Tongue (tissue), 2 donors: ENCODE data around the gene MANBA. TPM values are rescaled to one million over a fixed set of nuclear protein-coding genes. Genes with fewer than 3 reads are reported as not detected.

ENCODE experiments used
- DNase-seq: peaks from one replicate; pipeline ENCODE4 v3.0.0-alpha.2; 2015
- total RNA-seq: library from RNA; depleted of rRNA; stranded (reverse); fragments of >200 nt; gene quantifications from one replicate; pipeline ENCODE4 v1.2.3, GENCODE V29; 2014

Gene MANBA
- total RNA-seq, 1 donor from 2014 or later: 35.1 TPM

DNA sequence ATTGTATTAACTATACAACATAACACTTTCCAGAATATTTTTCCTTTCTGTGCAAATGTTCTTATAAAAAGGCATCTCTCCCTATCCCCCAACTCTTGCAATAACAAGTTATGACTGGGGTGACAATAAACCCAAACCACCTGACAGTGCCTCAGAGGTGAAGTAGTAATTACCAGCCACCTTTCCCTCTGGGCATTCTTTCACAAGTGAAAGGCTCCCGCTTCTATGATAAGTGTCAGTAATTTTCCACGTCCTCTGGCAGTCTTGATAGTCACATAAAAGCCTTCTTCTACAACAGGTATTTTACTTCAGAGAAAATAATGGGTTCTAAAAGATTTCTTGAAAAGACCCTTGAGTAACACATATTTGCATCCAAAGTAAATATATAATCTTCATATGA, 82.7 kb downstream of the MANBA start:
- no peak for DNase-seq

DNA sequence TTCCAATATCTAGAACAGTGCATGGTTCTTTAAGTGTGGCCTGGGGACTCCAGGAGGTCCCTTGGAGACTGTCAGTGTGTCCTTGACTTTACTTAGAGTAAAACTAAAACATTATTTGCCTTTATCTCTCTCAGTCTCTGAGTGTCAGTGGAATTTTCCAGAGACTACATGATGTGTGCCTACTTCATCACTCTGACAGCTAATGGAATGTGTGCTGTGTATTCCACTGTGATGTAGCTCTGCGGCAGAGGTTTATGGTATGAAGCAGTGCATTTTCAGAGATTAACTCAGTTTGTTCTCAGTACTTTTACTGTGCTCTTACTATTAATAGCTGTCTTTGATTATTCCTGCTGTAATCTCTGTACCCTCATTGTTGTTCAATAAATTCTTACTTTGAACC, 85.6 kb downstream of the MANBA start:
- DNase-seq: no peak

DNA sequence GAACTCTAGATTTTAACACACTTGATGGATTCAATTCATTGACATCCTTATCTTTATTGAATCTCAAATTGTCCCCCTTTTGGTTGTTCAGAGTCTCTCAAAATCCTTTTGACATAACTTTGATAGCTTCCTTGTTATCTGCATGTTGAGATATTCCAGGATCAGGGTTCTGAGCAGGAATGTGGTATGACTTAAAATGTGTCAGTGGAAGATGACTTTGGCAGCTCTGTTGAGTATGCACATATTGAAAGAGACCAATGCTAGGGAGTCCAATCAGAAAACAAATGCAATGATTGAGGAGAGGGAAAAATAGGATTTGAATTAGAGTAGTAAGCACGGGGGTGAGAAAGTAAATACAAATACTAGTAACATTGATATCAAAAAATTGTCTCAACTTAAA, 93.8 kb downstream of the MANBA start:
- DNase-seq: no peak

DNA sequence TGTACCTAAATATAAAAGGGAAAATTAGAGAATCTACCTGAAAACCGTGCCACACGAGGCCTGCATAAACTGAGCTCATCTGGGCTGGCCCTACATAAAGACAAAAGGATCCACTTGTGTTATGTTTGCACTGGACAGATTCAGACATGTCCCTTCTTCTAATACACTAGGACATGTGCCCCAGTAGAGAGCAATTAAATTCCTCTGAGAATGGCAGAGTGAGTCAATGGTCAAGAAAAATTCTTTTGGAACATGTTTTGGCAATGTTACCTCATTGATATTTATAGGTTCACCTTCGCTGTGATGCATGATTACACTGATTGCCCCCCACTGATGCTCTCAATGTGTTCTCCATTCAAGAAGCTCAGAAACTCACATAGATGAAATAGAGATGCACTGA, 95.2 kb downstream of the MANBA start:
- DNase-seq: peak; percentile 15

DNA sequence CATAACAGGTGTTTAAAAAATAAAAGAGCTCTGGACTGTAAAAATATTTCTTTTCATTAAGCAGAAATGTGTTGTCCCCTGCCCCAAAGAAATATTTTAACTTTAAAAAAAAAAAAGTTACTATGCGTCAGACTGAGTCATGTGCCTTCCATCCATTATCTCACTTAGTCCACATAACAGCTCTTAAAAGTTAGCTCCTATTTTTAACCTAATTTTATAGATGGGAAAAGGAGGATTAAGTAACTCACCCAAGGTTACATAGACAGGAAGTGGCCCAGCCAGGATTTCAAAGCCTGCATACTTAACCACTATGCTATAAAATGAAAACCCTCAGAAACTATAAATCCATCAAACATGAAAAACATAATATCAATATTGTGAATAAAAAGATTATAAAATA, 97.7 kb downstream of the MANBA start:
- no peak for DNase-seq

DNA sequence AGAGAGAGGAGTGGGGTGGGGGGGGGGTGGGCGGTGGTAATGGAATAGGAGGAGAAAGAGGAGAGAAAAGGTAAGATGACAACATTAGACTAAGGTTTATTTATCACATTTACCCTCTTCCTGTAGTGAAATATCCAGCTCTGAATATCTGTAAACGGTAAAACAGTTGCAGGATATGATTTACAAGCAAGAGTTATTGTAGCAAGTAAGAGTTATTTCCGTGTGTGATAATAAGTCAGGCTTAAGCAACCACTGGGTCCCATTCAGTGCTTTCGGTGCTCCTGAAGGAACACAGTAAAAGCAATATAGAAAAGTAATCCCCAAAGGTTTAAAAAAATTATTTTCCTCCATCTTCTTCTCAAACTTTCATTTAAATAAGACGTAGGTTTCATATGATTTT, 103.6 kb downstream of the MANBA start:
- no peak for DNase-seq

DNA sequence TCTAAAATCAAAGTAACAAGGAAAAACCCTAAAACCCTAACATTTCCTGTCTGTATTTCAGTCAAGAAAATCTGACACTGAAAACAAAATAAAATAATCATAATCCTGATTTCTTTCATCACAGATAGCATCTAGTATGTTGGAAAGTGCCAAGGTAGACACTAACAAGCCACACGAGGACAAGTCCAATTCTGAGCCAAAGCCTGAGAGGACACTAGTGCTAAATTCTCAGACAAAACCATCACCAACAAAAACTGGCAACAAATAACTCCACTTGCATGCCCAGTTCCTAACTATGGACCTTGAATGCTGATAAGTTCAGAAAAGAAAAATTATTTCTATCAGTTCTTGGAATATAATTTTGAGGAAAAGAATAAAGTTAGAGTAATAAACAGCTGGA, 113.7 kb downstream of the MANBA start:
- no peak for DNase-seq

DNA sequence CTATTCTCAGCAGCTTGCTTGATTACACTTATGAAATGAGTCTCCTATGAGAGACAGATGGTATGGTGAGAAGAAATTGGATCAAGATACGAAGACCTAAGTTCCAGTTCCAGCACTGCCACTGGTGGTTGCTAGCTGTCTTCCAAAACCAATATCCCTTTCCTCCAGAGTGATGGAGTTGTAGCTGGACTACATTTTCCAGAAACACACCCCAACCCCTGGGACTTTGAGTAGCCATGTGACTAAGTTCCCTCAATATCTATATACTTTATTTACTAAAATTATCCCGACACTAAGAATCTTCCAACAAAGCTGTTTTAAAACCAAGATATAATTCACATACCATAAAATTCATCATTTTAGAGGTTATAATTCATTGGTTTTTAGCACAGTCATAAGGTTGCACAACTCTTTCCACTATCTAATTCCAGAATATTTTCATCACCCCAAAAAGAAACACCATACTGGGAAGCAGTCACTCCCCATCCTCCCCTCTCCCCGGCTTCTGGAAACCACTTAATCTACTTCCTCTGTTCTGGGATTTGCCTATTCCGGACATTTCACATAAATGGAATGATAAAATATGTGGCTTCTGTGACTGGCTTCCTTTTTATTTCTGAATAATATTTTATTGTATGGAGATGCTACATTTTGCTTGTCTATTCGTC, 118.0 kb downstream of the MANBA start:
- DNase-seq: no peak

DNA sequence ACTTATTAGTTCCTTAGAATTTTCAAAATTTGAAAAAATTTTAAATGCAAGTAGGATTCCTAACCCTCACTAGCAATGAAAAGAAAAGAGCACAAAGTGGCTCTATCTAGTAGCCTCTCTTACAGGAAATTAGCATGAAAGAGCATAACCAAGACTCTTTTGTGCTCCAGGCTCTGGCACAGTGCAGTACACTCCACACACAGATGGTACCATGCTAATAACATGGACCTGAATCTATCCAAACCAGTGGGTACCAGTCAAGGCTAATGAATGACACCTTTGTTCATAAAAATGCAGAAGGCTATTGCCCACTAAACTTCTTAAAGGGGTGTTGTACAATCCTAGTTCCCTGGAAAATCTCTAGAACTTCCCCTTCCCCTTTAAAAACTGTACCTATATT, 119.0 kb downstream of the MANBA start:
- no peak for DNase-seq

DNA sequence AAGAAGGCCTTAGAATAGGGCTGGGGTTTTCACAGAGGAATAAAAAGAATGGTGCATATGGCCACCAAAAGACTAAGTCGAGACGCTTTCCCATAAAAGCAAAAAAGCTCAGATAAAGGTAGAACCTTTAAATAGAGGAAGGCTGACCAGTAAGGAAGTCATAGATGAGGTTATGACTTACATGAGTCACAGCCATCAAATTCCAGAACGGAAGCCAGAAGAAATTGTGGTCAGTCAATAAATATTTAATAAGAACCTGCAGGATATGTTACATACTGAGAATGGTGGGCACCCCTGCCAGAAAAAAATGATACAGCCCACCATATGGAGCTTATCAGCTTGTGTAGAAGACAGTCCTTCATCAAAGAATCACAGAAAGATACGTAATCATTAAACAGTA, 120.1 kb downstream of the MANBA start:
- DNase-seq: no peak

DNA sequence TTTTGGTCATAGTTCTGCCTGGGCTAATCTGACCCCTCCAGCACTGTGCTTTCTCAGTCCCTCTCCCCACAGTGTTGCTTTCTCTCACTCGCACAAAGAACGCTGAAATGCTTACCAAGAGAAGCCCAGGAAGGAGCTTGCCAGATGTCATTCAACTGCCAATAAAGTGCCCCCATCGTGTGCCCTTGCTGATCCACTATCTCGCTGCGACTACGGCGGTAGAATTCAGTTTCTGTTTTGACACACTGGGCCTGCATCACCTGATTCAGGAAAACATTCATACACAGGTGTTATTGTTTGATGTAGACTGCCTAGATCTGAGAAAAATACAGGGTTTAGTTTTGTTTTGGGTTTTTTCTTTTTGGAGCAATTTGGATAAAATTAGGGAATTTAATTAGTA, 121.2 kb downstream of the MANBA start:
- no peak for DNase-seq

DNA sequence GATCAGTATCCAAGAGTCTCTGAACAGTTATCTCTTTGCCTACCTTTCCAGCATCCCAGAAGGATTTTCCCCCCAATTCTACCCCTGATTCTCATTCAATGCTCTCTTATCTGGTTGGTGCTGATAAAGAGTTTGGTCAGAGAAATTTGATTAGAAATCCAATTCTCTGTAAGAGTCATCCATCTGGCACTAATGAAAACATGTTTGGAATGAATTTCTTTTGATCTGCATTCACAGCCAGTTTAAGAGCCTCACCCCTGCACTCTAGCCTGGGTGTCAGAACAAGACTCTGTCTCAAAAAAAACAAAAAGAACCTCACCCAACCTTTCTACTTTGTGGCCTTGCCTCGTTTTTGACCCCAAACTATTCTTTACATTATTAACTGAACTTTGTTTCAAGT, 122.1 kb downstream of the MANBA start:
- DNase-seq: no peak

DNA sequence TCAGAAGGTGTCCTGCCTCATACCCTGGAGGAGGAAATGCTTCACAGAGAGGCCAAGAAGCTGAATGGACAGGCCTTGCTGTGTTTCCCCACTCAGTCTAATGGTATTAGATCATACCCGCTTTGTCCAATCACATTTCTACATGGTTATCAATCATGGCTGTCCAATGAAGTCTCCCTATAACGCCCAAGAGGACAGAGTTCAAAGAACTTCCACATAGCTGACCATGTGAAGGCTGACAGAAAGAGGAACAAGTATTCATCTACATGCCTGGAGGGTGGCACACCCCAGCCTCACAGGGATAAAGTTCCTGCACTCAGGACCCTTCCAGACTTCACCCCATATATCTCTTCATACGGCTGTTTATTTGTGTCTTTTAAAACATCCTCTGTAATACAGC, 123.4 kb downstream of the MANBA start:
- DNase-seq: no peak

DNA sequence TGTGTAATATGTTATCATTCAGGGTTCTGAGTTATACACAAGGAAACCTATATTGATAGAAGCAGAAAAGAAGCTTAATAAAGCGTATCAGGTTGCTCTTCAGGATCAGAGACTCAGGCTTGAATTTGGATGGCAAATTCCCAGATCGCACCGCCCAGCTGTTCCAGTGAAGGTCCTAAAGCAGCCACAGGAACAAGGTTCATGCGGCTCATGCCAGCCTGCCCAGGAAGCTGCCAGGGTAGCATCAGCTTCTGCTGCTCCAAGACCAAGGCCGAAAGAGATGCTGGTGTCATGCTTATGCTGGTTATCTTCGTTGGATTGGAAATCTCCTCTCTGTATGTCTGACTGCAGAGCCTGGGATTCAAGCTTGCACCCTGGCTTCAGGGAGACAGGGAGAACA, 127.7 kb downstream of the MANBA start:
- no peak for DNase-seq

DNA sequence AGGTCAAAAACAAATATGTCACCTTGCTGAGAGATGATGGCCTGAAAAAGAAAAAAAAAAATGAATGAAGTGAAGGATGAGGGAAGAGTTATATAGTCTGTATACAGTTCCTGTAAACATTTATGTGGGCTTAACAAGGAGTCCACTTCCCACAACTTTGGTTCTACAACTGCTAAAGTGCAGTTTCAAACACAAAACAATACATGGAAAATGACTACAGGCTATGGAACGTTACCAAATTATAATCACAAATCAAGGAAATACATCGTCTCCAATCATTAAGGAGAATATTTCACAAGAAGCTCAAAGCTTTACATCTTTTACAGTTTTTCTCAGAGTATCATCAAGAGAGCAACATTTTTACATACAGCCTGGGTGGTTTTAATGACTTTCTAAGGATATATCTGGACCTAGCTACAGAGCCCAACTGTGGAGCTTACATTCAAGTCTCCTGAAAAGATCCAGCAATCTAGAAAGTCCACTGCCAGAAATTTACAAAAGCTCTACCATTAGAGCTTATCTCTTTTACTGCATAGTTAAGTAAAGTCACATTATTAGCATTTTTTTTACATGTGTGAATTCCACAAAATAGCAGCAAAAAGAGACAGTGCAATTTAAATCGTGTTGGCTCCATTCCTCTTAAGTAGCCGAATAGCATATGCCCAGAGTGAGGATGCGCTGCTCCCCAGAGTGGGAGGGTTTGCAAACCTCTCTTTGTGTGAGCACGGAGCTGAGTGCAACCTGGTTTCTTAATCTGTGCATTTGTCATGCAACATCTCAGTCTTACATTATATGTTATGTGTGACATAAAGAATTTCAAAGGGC, 128.3 kb downstream of the MANBA start:
- DNase-seq: no peak

DNA sequence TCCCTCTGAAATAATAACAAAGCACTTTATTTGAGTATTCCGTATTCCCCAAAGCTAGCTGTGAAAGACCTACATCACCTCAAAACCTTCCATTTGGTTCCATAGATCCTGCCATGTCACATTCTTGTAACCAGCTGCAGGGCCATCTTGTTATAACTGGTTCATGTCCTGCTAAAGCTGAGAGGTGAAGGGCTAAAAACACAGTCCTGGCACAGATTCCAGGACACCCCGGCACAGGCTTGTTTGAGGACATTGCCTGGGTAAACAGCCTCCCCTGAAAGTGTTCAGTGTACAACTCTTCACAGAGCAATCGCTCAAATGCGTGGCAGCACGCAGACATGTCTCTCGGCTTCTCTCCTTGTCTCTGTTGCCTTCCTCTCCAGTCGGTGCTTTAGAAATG, 129.2 kb downstream of the MANBA start:
- no peak for DNase-seq

DNA sequence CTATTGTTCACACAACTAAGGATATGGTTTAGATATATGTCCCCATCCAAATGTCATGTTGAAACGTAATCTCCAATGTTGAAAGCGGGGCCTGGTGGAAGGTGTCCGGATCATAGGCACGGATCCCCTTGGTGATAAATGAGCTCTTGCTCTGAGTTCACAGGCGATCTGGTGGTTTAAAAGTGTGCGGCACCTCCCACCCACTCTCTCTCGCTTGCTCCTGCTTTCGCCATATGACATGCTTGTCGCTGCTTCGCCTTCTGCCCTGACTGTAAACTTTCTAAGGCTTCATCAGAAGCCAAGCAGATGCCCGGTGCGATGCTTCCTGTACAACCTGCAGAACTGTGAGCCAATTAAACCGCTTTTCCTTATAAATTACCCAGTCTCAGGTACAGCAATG, 131.1 kb downstream of the MANBA start:
- DNase-seq: no peak

DNA sequence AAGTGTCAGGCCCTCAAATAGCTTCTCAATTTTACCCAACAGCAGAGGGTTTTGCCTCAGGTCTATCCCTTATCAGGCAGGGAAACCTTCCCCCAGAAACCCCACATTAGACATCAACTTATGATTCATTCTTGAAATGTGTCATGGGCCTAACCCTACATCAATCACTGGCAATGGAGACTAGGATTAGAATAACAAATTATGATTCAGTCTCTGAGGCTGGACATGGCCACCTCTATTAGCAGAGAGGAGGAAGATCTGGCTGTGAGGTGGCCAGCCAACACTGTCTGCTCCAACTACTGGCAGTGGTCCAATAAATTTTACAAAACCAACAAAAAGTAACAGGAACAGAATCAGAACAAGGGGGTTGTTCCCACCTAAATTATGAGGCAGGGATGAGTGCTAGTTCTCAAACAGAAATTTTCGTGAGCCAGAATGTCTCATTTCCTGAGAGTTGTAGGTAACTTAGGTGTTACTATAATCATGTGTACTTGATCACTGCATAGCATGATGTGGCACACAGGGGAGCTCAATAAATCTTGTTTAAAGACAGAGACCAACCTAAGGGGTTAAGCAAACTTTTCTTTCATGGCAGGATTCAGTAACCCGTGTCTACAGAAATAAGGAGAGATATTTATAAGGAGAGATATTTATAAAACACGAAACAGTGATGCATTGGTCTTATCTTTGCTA, 132.8 kb downstream of the MANBA start:
- no peak for DNase-seq

DNA sequence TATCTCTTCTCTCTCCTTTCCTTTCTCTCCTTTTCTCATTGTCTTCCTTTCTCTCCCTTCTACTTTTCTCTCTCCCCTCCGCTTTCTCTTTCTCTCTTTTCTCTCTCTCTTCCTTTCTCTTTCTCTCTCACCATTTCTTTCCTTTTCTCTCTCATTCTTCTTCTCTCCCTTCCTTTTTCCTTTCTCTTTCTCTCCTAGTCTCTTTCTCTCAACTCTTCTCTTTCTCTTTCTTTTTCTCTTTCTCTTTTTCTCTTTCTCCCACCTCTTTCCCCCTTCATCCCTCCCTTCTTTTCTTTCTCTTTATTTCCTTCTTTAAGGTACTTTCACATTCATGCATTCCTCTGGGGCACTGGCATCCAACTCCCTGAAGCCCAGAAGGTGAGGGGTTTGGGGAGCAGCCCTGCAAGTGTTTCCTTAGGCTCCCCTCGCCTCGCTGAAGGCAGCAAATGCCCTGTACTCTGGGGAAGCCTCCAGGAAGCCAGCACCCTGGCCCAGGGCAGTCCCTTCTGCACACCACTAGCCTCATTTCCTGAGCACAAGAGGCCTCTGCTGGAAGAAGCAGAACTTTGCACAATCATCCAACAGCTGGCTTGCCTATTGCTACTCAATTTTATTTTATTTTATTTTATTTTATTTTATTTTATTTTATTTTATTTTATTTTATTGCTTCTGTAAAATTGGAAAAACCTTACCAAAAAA, 135.4 kb downstream of the MANBA start:
- no peak for DNase-seq

DNA sequence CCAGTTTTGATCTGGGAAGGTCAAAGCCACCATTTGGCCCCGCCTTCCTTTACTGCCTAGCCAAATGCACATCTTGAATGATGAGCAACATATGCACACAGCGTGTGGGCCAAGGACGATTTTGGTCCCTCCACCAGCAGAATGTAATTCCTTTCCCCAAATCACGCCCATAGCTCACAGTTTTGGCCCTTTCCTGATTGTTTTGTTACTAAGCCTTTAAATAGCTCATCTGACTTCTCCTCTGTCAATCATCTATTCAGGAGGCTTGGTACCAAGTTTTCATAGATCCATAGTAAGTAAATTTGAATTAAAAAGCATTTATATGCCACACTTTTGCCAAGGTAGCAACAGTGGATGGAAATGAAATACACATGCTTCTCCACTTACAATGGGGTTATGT, 136.3 kb downstream of the MANBA start:
- no peak for DNase-seq

DNA sequence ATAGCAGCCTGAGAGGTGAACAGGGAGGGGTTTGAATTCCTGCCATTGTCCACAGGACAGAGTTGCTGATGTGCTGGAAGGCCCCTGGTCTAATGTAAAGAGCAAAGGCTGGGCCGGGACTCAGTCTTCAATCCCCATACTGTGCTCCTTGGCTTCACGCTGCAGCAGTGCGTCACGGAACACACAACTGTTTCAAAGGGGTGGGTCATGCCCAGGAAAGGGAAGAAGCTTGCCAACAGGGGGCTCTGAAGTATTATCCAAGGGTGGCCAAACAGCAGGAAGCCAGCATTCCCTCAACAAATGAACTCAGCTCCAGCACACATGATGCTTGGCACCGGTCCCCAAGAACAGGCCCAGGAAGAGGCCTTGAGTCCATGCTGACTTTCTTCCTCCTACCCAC, 137.1 kb downstream of the MANBA start:
- DNase-seq: peak; percentile 76

DNA sequence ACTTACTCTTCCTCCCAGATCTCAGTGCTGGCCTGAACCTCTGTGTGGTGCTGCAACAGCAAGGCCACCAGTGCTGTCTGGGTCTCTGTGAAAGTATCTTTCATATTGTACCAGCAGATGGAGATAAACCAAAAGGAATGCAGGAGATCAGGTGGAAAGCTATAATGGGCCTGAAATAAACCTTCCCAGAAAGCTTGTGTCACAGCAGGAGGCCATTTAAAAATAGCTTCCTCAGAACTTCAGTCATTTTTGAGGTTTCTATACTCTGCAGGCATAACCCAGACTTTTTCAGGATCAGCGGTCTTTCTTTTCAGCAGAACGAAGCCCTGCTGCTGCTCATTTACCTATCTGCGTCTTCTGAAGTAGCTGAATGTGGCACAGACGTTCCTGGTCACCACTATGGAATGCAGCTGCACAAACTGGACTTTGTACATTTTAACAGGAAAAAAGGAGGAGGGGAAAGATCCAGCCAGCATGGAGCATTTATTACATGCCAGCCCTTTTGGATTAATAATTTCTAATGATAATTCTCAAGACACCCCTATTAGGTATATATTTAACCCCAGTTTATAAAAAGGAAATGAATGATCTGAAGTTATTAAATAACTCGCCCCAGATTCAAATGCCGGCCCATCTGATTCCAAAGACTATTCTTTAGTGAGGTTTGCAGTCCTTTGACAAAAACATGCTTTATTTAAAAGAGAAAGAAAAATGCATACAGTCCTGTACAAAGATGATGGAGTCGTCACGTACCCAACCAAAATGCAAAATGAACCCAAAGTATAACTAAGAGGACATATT, 139.9 kb downstream of the MANBA start:
- peak; percentile 79 for DNase-seq
